NCI-H1694 treated with DMSO at 0.1 percent for 48 hours (cell line): ENCODE data around the gene SRRT.
"Not testable (repeated sequence)": the region's sequence is repeated elsewhere in the genome, so short reads cannot be mapped to it uniquely, and the experiment has no call there.

ENCODE experiments used
- DNase-seq: peaks from one replicate; lab custom pipeline; 2025; lab: John Stamatoyannopoulos, UW

SRRT gene

GRCh38 chr7:100854146-100854895 lies 20.6 kb upstream of the SRRT start:
- no peak for DNase-seq

- not testable (repeated sequence) for DNase-seq
These were observed 20.0 kb upstream of the SRRT start for GRCh38 chr7:100854899-100855298.

GRCh38 chr7:100855515-100855914 lies 19.4 kb upstream of the SRRT start:
- DNase-seq, result no peak

- no peak for DNase-seq
These were observed 18.0 kb upstream of the SRRT start for GRCh38 chr7:100856871-100857282.

GRCh38 chr7:100859856-100860255 lies 15.0 kb upstream of the SRRT start:
- no peak for DNase-seq

GRCh38 chr7:100860702-100861615 lies 13.9 kb upstream of the SRRT start:
- no peak for DNase-seq

GRCh38 chr7:100861616-100861985 lies 13.3 kb upstream of the SRRT start:
- DNase-seq, result no peak

- DNase-seq, result no peak
These were observed 11.4 kb upstream of the SRRT start for GRCh38 chr7:100863406-100863950.

- no peak for DNase-seq
These were observed 10.5 kb upstream of the SRRT start for GRCh38 chr7:100864263-100864845.

GRCh38 chr7:100865372-100865911 lies 9.5 kb upstream of the SRRT start:
- no peak for DNase-seq

- DNase-seq, result peak; percentile 39
These were observed 8.8 kb upstream of the SRRT start for GRCh38 chr7:100865938-100866728.

GRCh38 chr7:100866729-100867039 lies 8.2 kb upstream of the SRRT start:
- no peak for DNase-seq

GRCh38 chr7:100867040-100867775 lies 7.7 kb upstream of the SRRT start, which contains the start of gene TRIP6:
Gene TRIP6, plus strand, starts transcription at chr7:100867387. Its CDS starts 111 bp downstream, at chr7:100867498.
- no peak for DNase-seq

- DNase-seq, result no peak
These were observed 7.0 kb upstream of the SRRT start for GRCh38 chr7:100867776-100868485.

GRCh38 chr7:100873599-100874299 lies 1.2 kb upstream of the SRRT start:
- DNase-seq, result no peak

GRCh38 chr7:100874300-100874576 lies 665 bp upstream of the SRRT start:
- no peak for DNase-seq

GRCh38 chr7:100875356-100875751 lies 451 bp downstream of the SRRT start:
- DNase-seq, result no peak

- no peak for DNase-seq
These were observed 3.1 kb downstream of the SRRT start for GRCh38 chr7:100878013-100878412.

GRCh38 chr7:100878685-100879084 lies 3.8 kb downstream of the SRRT start:
- no peak for DNase-seq
